HepG2 (cell line): ENCODE results near the gene GNGT2. TPM values are rescaled to one million over a fixed set of nuclear protein-coding genes. Genes with fewer than 3 reads are reported as not detected.

Experiments used
- AHR ChIP-seq: IDR thresholded peaks from 2 replicates; pipeline ENCODE4 v1.6.1; 2018; ENCODE audit warnings: missing genetic modification reagents, missing compliant biosample characterization
- CENPBD1 ChIP-seq: sonication (generic); formaldehyde crosslinking; IDR thresholded peaks from 2 replicates; pipeline ENCODE4 v1.8.0; 2022; ENCODE audit warnings: missing genetic modification reagents, low read depth, mild to moderate bottlenecking, borderline replicate concordance
- DPF2 ChIP-seq: sonication (generic); formaldehyde crosslinking; IDR thresholded peaks from 2 replicates; pipeline ENCODE4 v1.4.0; 2020; ENCODE audit warnings: mild to moderate bottlenecking, low read depth, missing genetic modification reagents, borderline replicate concordance
- FIP1L1 ChIP-seq: fragments of 200-400 bp; formaldehyde crosslinking; IDR thresholded peaks from 2 replicates; pipeline ENCODE4 v1.6.1; 2018; ENCODE audit warnings: low read depth, mild to moderate bottlenecking, low read length, moderate library complexity, borderline replicate concordance; ENCODE audit not compliant: insufficient read depth
- FOSL1 ChIP-seq: sonication (generic); formaldehyde crosslinking; IDR thresholded peaks from 2 replicates; pipeline ENCODE4 v1.9.0; 2021; ENCODE audit warnings: missing genetic modification reagents, borderline replicate concordance
- FOSL2 ChIP-seq: sonication (generic); formaldehyde crosslinking; IDR thresholded peaks from 2 replicates; pipeline ENCODE4 v1.4.0; 2020; ENCODE audit warnings: missing genetic modification reagents
- HNRNPL ChIP-seq: fragments of 200-400 bp; formaldehyde crosslinking; IDR thresholded peaks from 2 replicates; pipeline ENCODE4 v1.6.1; 2017; ENCODE audit warnings: mild to moderate bottlenecking, low read depth, low read length
- IKZF1 ChIP-seq: fragments of 450-650 bp; IDR thresholded peaks from 2 replicates; pipeline ENCODE4 v1.7.1; 2016
- MEF2D ChIP-seq: sonication (generic); formaldehyde crosslinking; IDR thresholded peaks from 2 replicates; pipeline ENCODE4 v1.5.1; 2020; ENCODE audit warnings: mild to moderate bottlenecking, missing genetic modification reagents
- NKX3-1 ChIP-seq: sonication (generic); formaldehyde crosslinking; IDR thresholded peaks from 2 replicates; pipeline ENCODE4 v1.5.0; 2020; ENCODE audit warnings: missing genetic modification reagents
- NR3C1 ChIP-seq: sonication (generic); formaldehyde crosslinking; IDR thresholded peaks from 2 replicates; pipeline ENCODE4 v1.4.0; 2020; ENCODE audit warnings: missing genetic modification reagents
- PBX2 ChIP-seq: IDR thresholded peaks from 2 replicates; pipeline ENCODE4 v1.6.1; 2016; ENCODE audit warnings: control low read depth
- PCBP2 ChIP-seq: fragments of 200-400 bp; formaldehyde crosslinking; optimal IDR thresholded peaks from 2 replicates; pipeline ENCODE3; 2018; ENCODE audit warnings: low read length, low read depth; ENCODE audit not compliant: poor library complexity, severe bottlenecking
- RBAK ChIP-seq: sonication (generic); formaldehyde crosslinking; IDR thresholded peaks from 2 replicates; pipeline ENCODE4 v1.5.1; 2020; ENCODE audit warnings: mild to moderate bottlenecking, missing genetic modification reagents
- RELA ChIP-seq: sonication (generic); formaldehyde crosslinking; IDR thresholded peaks from 2 replicates; pipeline ENCODE4 v1.4.0; 2020; ENCODE audit warnings: missing genetic modification reagents
- SIX1 ChIP-seq: sonication (generic); formaldehyde crosslinking; IDR thresholded peaks from 2 replicates; pipeline ENCODE4 v1.4.0; 2020; ENCODE audit warnings: missing genetic modification reagents, borderline replicate concordance
- SNAPC2 ChIP-seq: sonication (generic); formaldehyde crosslinking; IDR thresholded peaks from 2 replicates; pipeline ENCODE4 v1.8.1; 2022; ENCODE audit warnings: mild to moderate bottlenecking, missing genetic modification reagents
- STAT6 ChIP-seq: sonication (generic); formaldehyde crosslinking; IDR thresholded peaks from 2 replicates; pipeline ENCODE4 v1.4.0; 2020; ENCODE audit warnings: missing genetic modification reagents, mild to moderate bottlenecking, borderline replicate concordance
- TFDP2 ChIP-seq: sonication (generic); formaldehyde crosslinking; IDR thresholded peaks from 2 replicates; pipeline ENCODE4 v1.4.0; 2020; ENCODE audit warnings: missing genetic modification reagents
- YEATS2 ChIP-seq: sonication (generic); formaldehyde crosslinking; IDR thresholded peaks from 2 replicates; pipeline ENCODE4 v1.4.0; 2020; ENCODE audit warnings: missing genetic modification reagents, borderline replicate concordance
- ZBTB34 ChIP-seq: sonication (generic); formaldehyde crosslinking; IDR thresholded peaks from 2 replicates; pipeline ENCODE4 v1.8.0; 2022; ENCODE audit warnings: mild to moderate bottlenecking, missing genetic modification reagents
- ZNF547 ChIP-seq: sonication (generic); formaldehyde crosslinking; IDR thresholded peaks from 2 replicates; pipeline ENCODE4 v1.5.1; 2020; ENCODE audit warnings: mild to moderate bottlenecking, missing genetic modification reagents
- ZNF556 ChIP-seq: sonication (generic); formaldehyde crosslinking; IDR thresholded peaks from 2 replicates; pipeline ENCODE4 v1.4.0; 2020; ENCODE audit warnings: mild to moderate bottlenecking, missing genetic modification reagents, borderline replicate concordance
- polyA plus RNA-seq, 8 experiments: library from polyadenylated mRNA; depleted of rRNA in 3 of 8; stranded (reverse) in 7 of 8; unstranded in 1 of 8; fragments of >200 nt; fragmentation: Illumina TruSeq in 4 of 8; extraction: Trizol in 4 of 8; gene quantifications; 2 replicates each; pipeline versions ENCODE4 v1.2.1 to v1.2.3, GENCODE V29; 2011 to 2016; ENCODE audit warnings: low read depth in 4 of 8, missing spikeins in 1 of 8, mixed read lengths in 1 of 8; ENCODE audit not compliant: insufficient read depth in 1 of 8
- total RNA-seq, 5 experiments: library from RNA; depleted of rRNA; stranded (reverse); fragments of >200 nt; fragmentation: Illumina TruSeq; extraction: Trizol; gene quantifications; 2 replicates each; pipeline ENCODE4 v1.2.3, GENCODE V29; 2016; ENCODE audit warnings: low read depth in 1 of 5

GNGT2 gene
- total and polyA plus RNA-seq, 2 of the 13 experiments (the other 11 are each of a cell fraction or from before 2014, with no cell fraction given) = not detected

- TF ChIP-seq MEF2D (CRISPR knock-in tag) (no peak), AHR (CRISPR knock-in tag) (peak; percentile 17; the same call in 1 of the 2 replicates), PCBP2 (no peak), TFDP2 (CRISPR knock-in tag) (no peak), DPF2 (no peak), NKX3-1 (no peak), NR3C1 (no peak), HNRNPL (no peak), STAT6 (CRISPR knock-in tag) (no peak), YEATS2 (CRISPR knock-in tag) (no peak), SNAPC2 (CRISPR knock-in tag) (no peak), CENPBD1 (CRISPR knock-in tag) (no peak), FIP1L1 (no peak), RBAK (CRISPR knock-in tag) (no peak), ZNF556 (CRISPR knock-in tag) (no peak; the same call in 1 of the 2 replicates), ZNF547 (CRISPR knock-in tag) (0 out of 2 replicates have a peak, but pooled peaks have one; percentile 51), FOSL1 (CRISPR knock-in tag) (no peak), PBX2 (CRISPR knock-in tag) (no peak), SIX1 (no peak), IKZF1 (no peak), FOSL2 (no peak), ZBTB34 (CRISPR knock-in tag) (no peak), RELA (CRISPR knock-in tag) (0 out of 2 replicates have a peak, but pooled peaks have one; percentile 33)
These were observed 20.5 kb upstream of the GNGT2 start, which contains the start of gene PHOSPHO1 (continued) for GRCh38 chr17:49230636-49231562.
